Limb (tissue), 2 donors: Measurements from ENCODE around the gene BUD31.

Experiments used
- DNase-seq, 2 donors: peaks; one replicate each; pipeline ENCODE4 v3.0.0-alpha.2; 2016; ENCODE audit errors: extremely low spot score in 2 of 2

BUD31 gene

GRCh38 chr7:99397297-99397983, 11.3 kb upstream of the BUD31 start:
- DNase-seq = no peak

GRCh38 chr7:99398891-99399445, 9.8 kb upstream of the BUD31 start:
- DNase-seq = no peak

GRCh38 chr7:99399597-99399996, 9.2 kb upstream of the BUD31 start:
- no peak for DNase-seq

- no peak for DNase-seq
Observed at GRCh38 chr7:99402854-99403253, 5.9 kb upstream of the BUD31 start.

- DNase-seq = no peak
Observed at GRCh38 chr7:99403764-99404163, 5.0 kb upstream of the BUD31 start.

- DNase-seq = no peak
Observed at GRCh38 chr7:99404235-99404976, 4.4 kb upstream of the BUD31 start.

- no peak for DNase-seq
Observed at GRCh38 chr7:99404977-99405320, 3.8 kb upstream of the BUD31 start.

- no peak for DNase-seq
Observed at GRCh38 chr7:99406557-99406956, 2.2 kb upstream of the BUD31 start.

GRCh38 chr7:99407872-99408378, 844 bp upstream of the BUD31 start:
- peak in 1 of 2 donors; percentile 15 for DNase-seq

- no peak for DNase-seq
Observed at GRCh38 chr7:99409192-99409572, 413 bp downstream of the BUD31 start.

- DNase-seq = no peak
Observed at GRCh38 chr7:99409806-99410205, 1.0 kb downstream of the BUD31 start.

GRCh38 chr7:99410635-99411034, 1.9 kb downstream of the BUD31 start:
- DNase-seq = no peak

GRCh38 chr7:99415513-99416127, 6.9 kb downstream of the BUD31 start:
- DNase-seq = peak in 1 of 2 donors; percentile 53

GRCh38 chr7:99418260-99418659, 9.5 kb downstream of the BUD31 start:
- no peak for DNase-seq

- DNase-seq = no peak
Observed at GRCh38 chr7:99419323-99420021, 10.7 kb downstream of the BUD31 start.

- DNase-seq = no peak
Observed at GRCh38 chr7:99420213-99420612, 11.4 kb downstream of the BUD31 start.

- DNase-seq = no peak
Observed at GRCh38 chr7:99420986-99421385, 12.2 kb downstream of the BUD31 start.

- no peak for DNase-seq
Observed at GRCh38 chr7:99422186-99422585, 13.4 kb downstream of the BUD31 start.

GRCh38 chr7:99422625-99423024, 13.9 kb downstream of the BUD31 start:
- DNase-seq = no peak

- DNase-seq = no peak
Observed at GRCh38 chr7:99424932-99425730, 16.4 kb downstream of the BUD31 start.
